Astrocyte (in vitro differentiated cells and primary cell): ENCODE measurements around the gene MANSC4. TPM values are rescaled to one million over a fixed set of nuclear protein-coding genes. Genes with fewer than 3 reads are reported as not detected.

ENCODE experiments used
- DNase-seq: peaks from one replicate; pipeline ENCODE4 v3.0.0-alpha.2; 2010; ENCODE audit warnings: low read depth
- FAIRE-seq: peaks from 2 replicates; lab custom pipeline; 2011; peaks lifted over from hg19 to GRCh38; lab: Jason Lieb, UNC
- H2AFZ ChIP-seq: 2 replicates; pipeline ENCODE4 v1.6.0; 2012; ENCODE audit warnings: low read depth, low read length, inconsistent platforms
- H3K27ac ChIP-seq: 2 replicates; pipeline ENCODE4 v1.5.1; 2011; ENCODE audit warnings: low read depth, low read length, inconsistent platforms
- H3K27me3 ChIP-seq: 2 replicates; pipeline ENCODE4 v1.6.0; 2011; ENCODE audit warnings: low read length, inconsistent platforms; ENCODE audit not compliant: insufficient read depth
- H3K36me3 ChIP-seq: 2 replicates; pipeline ENCODE4 v1.5.1; 2011; ENCODE audit warnings: low read length, inconsistent platforms; ENCODE audit not compliant: insufficient read depth
- H3K4me1 ChIP-seq: 2 replicates; pipeline ENCODE4 v1.5.1; 2011; ENCODE audit warnings: low read length, inconsistent platforms; ENCODE audit not compliant: insufficient read depth
- H3K4me2 ChIP-seq: 2 replicates; pipeline ENCODE4 v1.6.0; 2012; ENCODE audit warnings: low read length, inconsistent platforms
- H3K4me3 ChIP-seq: 2 replicates; pipeline ENCODE4 v1.5.1; 2011; ENCODE audit warnings: low read depth, mild to moderate bottlenecking, low read length, inconsistent platforms; ENCODE audit not compliant: insufficient read depth
- H3K79me2 ChIP-seq: 2 replicates; pipeline ENCODE4 v1.6.0; 2012; ENCODE audit warnings: mild to moderate bottlenecking, low read length, inconsistent platforms; ENCODE audit not compliant: insufficient read depth
- H3K9ac ChIP-seq: 2 replicates; pipeline ENCODE4 v1.6.0; 2012; ENCODE audit warnings: mild to moderate bottlenecking, low read length, inconsistent platforms
- H3K9me3 ChIP-seq: 2 replicates; pipeline ENCODE4 v1.5.1; 2012; ENCODE audit warnings: low read depth, mild to moderate bottlenecking, low read length, inconsistent platforms; ENCODE audit not compliant: insufficient read depth
- H4K20me1 ChIP-seq: 2 replicates; pipeline ENCODE4 v1.6.0; 2012; ENCODE audit warnings: low read length, inconsistent platforms; ENCODE audit not compliant: insufficient read depth
- H3K27ac Mint-ChIP-seq: one replicate; pipeline ENCODE4 v1.8.0; 2021; ENCODE audit warnings: mild to moderate bottlenecking, mixed read lengths; ENCODE audit not compliant: unreplicated experiment
- H3K27me3 Mint-ChIP-seq: one replicate; pipeline ENCODE4 v1.8.0; 2021; ENCODE audit warnings: low read depth, mixed read lengths; ENCODE audit not compliant: unreplicated experiment
- H3K36me3 Mint-ChIP-seq: one replicate; pipeline ENCODE4 v1.8.0; 2021; ENCODE audit warnings: low read depth, mixed read lengths; ENCODE audit not compliant: unreplicated experiment
- H3K4me1 Mint-ChIP-seq: one replicate; pipeline ENCODE4 v1.8.0; 2021; ENCODE audit warnings: low read depth, mixed read lengths; ENCODE audit not compliant: unreplicated experiment
- H3K4me3 Mint-ChIP-seq: one replicate; pipeline ENCODE4 v1.8.0; 2021; ENCODE audit warnings: mild to moderate bottlenecking, moderate library complexity, mixed read lengths; ENCODE audit not compliant: unreplicated experiment
- H3K9me3 Mint-ChIP-seq: one replicate; pipeline ENCODE4 v1.8.0; 2021; ENCODE audit warnings: mild to moderate bottlenecking, mixed read lengths; ENCODE audit not compliant: unreplicated experiment
- EZH2 ChIP-seq: IDR thresholded peaks from 2 replicates; pipeline ENCODE4 v1.6.1; 2012; ENCODE audit warnings: mild to moderate bottlenecking, low read length, inconsistent platforms; ENCODE audit not compliant: insufficient read depth
- total RNA-seq: library from RNA; stranded (reverse); gene quantifications from 2 replicates; pipeline ENCODE4 v1.2.1, GENCODE V29; 2021
- TF ChIP-seq, protein P1 (sequence below): IDR thresholded peaks from 2 replicates; pipeline ENCODE4 v1.5.1; 2011; ENCODE audit warnings: low read depth, mild to moderate bottlenecking, inconsistent platforms, low read length, moderate library complexity; ENCODE audit not compliant: insufficient read depth

MANSC4 gene
- total RNA-seq, 1 donor from 2014 or later = not detected

DNA sequence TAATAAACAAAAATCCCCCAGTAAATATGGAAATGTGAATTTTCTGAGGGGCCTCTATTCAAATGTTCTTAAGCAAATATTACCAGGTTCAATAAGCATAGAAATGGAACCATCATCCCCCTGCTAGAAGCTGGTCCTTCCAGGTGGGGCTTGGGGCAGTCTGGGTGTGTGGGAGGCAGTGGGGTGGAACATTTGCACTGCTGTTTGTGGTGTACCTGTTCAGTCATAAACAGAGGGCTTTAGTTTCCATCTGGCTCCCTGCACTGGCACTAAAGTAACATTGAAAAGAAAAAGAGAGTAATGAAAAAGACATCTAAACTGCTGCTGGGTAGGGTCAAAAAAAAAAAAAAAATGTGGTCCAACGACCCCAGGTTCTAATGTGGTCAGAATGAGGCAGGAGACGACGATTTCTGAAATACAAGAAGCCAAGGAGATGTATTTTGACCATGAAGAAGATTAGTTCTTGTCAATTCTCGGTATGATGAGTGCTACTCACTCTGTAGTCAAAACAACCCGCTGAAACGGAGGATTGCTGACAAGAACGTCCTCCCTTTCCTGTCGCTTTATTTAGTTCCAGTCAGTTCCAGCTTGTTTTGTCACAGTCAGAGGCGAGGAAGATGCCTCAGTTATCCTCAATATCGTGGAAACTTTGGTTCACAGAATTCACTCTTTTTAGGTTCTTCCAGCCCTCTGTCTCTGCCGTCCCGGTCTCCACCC, 44.2 kb upstream of the MANSC4 start:
- Histone ChIP-seq H3K9me3 (no peaks in the 10 kb centered on the region), H2AFZ (no peak overlapping the region), H3K27ac (no peak overlapping the region), H3K4me2 (no peak overlapping the region), H3K36me3 (no peaks in the 10 kb centered on the region), H3K27me3 (no peaks in the 10 kb centered on the region), H4K20me1 (no peaks in the 10 kb centered on the region), H3K79me2 (no peaks in the 10 kb centered on the region), H3K4me1 (peaks cover 15% of the 10 kb centered on the region), H3K9ac (no peak overlapping the region), H3K4me3 (no peak overlapping the region)
- Mint-ChIP-seq H3K9me3 (no peaks in the 10 kb centered on the region), H3K4me1 (peaks cover 34% of the 10 kb centered on the region), H3K27me3 (no peaks in the 10 kb centered on the region), H3K4me3 (no peak overlapping the region), H3K36me3 (no peaks in the 10 kb centered on the region), H3K27ac (no peak overlapping the region)
- FAIRE-seq (no peak), DNase-seq (no peak)
- TF ChIP-seq, protein P1, sequence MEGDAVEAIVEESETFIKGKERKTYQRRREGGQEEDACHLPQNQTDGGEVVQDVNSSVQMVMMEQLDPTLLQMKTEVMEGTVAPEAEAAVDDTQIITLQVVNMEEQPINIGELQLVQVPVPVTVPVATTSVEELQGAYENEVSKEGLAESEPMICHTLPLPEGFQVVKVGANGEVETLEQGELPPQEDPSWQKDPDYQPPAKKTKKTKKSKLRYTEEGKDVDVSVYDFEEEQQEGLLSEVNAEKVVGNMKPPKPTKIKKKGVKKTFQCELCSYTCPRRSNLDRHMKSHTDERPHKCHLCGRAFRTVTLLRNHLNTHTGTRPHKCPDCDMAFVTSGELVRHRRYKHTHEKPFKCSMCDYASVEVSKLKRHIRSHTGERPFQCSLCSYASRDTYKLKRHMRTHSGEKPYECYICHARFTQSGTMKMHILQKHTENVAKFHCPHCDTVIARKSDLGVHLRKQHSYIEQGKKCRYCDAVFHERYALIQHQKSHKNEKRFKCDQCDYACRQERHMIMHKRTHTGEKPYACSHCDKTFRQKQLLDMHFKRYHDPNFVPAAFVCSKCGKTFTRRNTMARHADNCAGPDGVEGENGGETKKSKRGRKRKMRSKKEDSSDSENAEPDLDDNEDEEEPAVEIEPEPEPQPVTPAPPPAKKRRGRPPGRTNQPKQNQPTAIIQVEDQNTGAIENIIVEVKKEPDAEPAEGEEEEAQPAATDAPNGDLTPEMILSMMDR = no peak
- no peak for TF ChIP-seq EZH2

DNA sequence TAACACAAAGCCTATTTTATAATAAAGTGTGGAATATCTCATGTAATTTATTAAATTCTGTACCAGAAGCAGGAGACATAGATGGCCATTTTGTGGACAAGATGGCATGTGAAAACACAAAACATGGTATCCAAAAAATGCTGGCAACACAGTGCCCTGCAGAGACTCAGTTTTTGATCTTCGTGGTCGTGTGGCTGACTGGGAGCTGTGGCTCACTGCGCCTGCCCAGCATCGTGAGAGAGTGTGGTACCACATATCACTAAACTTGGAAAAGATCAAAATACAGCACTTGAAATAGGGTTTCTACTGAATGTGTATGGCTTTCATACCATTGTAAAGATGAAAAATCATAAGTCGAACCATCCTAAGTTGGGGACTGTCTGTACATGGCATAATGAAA, 43.0 kb upstream of the MANSC4 start:
- H3K36me3 ChIP-seq = no peaks in the 10 kb centered on the region
- H3K4me3 ChIP-seq = no peak overlapping the region
- H3K9ac ChIP-seq = no peak overlapping the region
- H3K4me2 ChIP-seq = no peak overlapping the region
- H3K27ac ChIP-seq = no peak overlapping the region
- FAIRE-seq (no peak), DNase-seq (no peak)
- H3K4me1 ChIP-seq = peaks cover 15% of the 10 kb centered on the region
- H4K20me1 ChIP-seq = no peaks in the 10 kb centered on the region
- H3K79me2 ChIP-seq = no peaks in the 10 kb centered on the region
- Mint-ChIP-seq H3K4me1 (peaks cover 30% of the 10 kb centered on the region), H3K4me3 (no peak overlapping the region), H3K27me3 (no peaks in the 10 kb centered on the region), H3K27ac (no peak overlapping the region), H3K36me3 (no peaks in the 10 kb centered on the region), H3K9me3 (no peaks in the 10 kb centered on the region)
- no peaks in the 10 kb centered on the region for H3K27me3 ChIP-seq
- TF ChIP-seq EZH2 = no peak
- TF ChIP-seq, protein P1 = no peak
- H2AFZ ChIP-seq = no peak overlapping the region
- H3K9me3 ChIP-seq = no peaks in the 10 kb centered on the region

GRCh38 chr12:27822076-27822712, 42.2 kb upstream of the MANSC4 start:
- H3K27me3 ChIP-seq = no peaks in the 10 kb centered on the region
- no peaks in the 10 kb centered on the region for H3K9me3 ChIP-seq
- H3K79me2 ChIP-seq = no peaks in the 10 kb centered on the region
- Mint-ChIP-seq H3K4me1 (peaks cover 28% of the 10 kb centered on the region), H3K4me3 (no peak overlapping the region), H3K27ac (peak overlapping the region; percentile 95), H3K36me3 (no peaks in the 10 kb centered on the region), H3K27me3 (no peaks in the 10 kb centered on the region), H3K9me3 (peaks cover 2% of the 10 kb centered on the region)
- peak overlapping the region; percentile 37 for H3K9ac ChIP-seq
- peak overlapping the region; percentile 85 for H3K27ac ChIP-seq
- TF ChIP-seq, protein P1 = no peak
- TF ChIP-seq EZH2 = no peak
- peak overlapping the region; percentile 79 for H3K4me2 ChIP-seq
- FAIRE-seq = peak; percentile 26
- H3K4me1 ChIP-seq = peaks cover 15% of the 10 kb centered on the region
- H3K36me3 ChIP-seq = no peaks in the 10 kb centered on the region
- no peak overlapping the region for H2AFZ ChIP-seq
- peak overlapping the region; percentile 27 for H3K4me3 ChIP-seq
- H4K20me1 ChIP-seq = no peaks in the 10 kb centered on the region
- DNase-seq = peak; percentile 94
